Large intestine (tissue), 3 donors: ENCODE measurements around the gene NLRP6. TPM values are rescaled to one million over a fixed set of nuclear protein-coding genes. Genes with fewer than 3 reads are reported as not detected.

Source experiments
- DNase-seq, 2 donors: peaks; one replicate each; pipeline versions ENCODE4 v3.0.0 to v3.0.0-alpha.2; 2013
- H3K27ac ChIP-seq: one replicate; pipeline ENCODE4 v1.5.1; 2013; ENCODE audit warnings: low read length
- H3K27me3 ChIP-seq: 2 replicates; pipeline ENCODE4 v1.6.1; 2013; ENCODE audit warnings: low read length; ENCODE audit not compliant: control insufficient read depth, insufficient read depth
- H3K36me3 ChIP-seq: 2 replicates; pipeline ENCODE4 v1.6.1; 2013; ENCODE audit warnings: low read length; ENCODE audit not compliant: control insufficient read depth, insufficient read depth
- H3K4me1 ChIP-seq: one replicate; pipeline ENCODE4 v1.6.1; 2013; ENCODE audit warnings: low read length; ENCODE audit not compliant: control insufficient read depth, insufficient read depth
- H3K4me3 ChIP-seq: one replicate; pipeline ENCODE4 v1.5.1; 2013; ENCODE audit warnings: low read length
- H3K9me3 ChIP-seq: one replicate; pipeline ENCODE4 v1.6.1; 2013; ENCODE audit warnings: mild to moderate bottlenecking, low read depth, low read length, moderate library complexity; ENCODE audit not compliant: control insufficient read depth
- WGBS: methylation state at CpG from one replicate; pipeline ENCODE4 v1.1.5; 2013; ENCODE audit warnings: low lambda C conversion rate; ENCODE audit not compliant: insufficient coverage; 5-methylcytosine and 5-hydroxymethylcytosine counted together
- polyA plus RNA-seq: library from polyadenylated mRNA; unstranded; fragments of 120-200 nt; gene quantifications from one replicate; pipeline ENCODE4 v1.2.1, GENCODE V29; 2013

Gene NLRP6
- polyA plus RNA-seq, 1 donor = 37.4 TPM

DNA sequence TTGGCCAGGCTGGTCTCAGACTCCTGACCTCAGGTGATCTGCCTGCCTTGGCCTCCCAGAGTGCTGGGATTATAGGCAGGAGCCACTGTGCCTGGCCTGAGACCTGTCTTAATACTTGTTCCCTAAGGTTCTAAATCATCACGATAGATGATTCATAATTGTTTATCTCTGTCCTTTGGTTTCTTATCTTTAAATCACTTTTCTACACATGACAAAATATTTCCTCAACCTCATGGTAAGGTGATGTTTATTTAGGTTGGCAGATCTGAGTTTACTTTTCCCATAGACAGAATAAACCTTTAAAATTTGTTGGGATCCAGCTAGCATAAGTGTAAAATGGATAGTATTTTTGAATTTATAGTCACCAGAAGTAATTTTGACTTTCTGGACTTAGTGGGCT is 37.9 kb upstream of the NLRP6 start:
- Histone ChIP-seq H3K36me3 (peaks cover 35% of the 10 kb centered on the region), H3K27me3 (no peaks in the 10 kb centered on the region), H3K9me3 (peaks cover 2% of the 10 kb centered on the region), H3K27ac (no peak overlapping the region), H3K4me1 (no peaks in the 10 kb centered on the region), H3K4me3 (no peak overlapping the region)
- WGBS = 71% methylated on average over 1 of the region's 1 CpG
- DNase-seq = no peak

DNA sequence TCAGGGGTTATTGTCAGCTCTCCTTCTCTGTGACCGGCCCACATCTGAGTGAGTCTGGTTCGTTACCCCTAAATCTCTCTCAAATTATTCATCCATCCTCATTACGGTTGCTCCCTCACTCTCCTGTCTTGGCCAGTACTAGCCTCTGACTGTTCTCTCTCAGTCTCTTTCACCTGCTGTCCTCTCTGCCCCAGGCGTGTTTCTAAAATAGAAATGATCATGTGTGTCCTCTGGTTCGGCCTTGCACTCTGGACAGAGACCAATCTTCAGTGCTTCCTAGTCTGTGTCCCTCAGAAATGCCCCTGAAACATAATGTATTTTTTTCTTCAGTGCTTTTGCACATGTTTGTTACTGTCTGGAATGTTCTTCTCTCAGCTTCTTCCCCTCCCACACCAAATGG is 36.6 kb upstream of the NLRP6 start:
- H3K36me3 ChIP-seq = peaks cover 47% of the 10 kb centered on the region
- WGBS = 100% methylated on average over 1 of the region's 5 CpGs
- H3K27ac ChIP-seq = no peak overlapping the region
- H3K27me3 ChIP-seq = no peaks in the 10 kb centered on the region
- no peaks in the 10 kb centered on the region for H3K9me3 ChIP-seq
- no peak overlapping the region for H3K4me3 ChIP-seq
- H3K4me1 ChIP-seq = no peaks in the 10 kb centered on the region
- no peak for DNase-seq

DNA sequence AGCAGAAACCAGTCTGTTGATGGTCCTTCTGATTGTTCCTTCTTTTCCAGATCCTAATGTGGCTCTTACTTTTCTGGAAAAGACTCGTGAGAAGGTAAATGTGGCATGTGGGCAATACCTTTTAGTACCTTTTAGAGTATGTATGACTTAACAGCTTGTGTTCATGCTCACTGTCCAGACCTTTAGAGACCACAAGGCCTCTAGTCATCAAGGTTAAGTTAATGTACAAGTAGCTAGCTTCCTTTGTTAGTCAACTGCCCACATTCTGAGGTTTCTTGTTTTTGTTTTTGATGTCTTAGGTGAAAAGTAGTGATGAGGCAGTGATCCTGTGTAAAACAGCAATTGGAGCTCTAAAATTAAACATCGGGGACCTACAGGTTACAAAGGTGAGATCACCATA is 33.8 kb upstream of the NLRP6 start:
- Histone ChIP-seq H3K27ac (no peak overlapping the region), H3K27me3 (no peaks in the 10 kb centered on the region), H3K4me1 (no peaks in the 10 kb centered on the region), H3K4me3 (no peak overlapping the region), H3K36me3 (peaks cover 66% of the 10 kb centered on the region), H3K9me3 (no peaks in the 10 kb centered on the region)
- no peak for DNase-seq
- WGBS = no CpG with 5 or more reads among the region's 2 CpGs

DNA sequence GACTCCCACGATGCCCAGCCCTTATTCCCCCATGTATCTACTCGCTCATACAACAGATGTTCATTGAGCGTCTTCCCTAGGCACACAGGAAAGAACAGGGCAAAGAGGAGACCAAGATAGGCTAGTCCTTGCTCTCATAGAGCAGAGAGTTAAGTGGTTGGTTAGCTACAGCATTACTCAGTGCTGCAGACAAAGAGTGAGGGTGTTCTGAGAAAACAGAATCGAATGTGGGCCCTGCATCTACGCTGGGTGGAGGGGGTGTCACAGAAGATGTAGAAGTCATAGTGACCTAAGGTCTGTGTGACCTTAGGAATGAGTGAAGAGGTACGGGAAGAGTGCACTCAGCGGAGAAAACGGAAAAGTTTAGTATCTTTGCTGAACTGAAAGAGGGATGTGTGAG is 29.1 kb upstream of the NLRP6 start:
- H3K4me3 ChIP-seq = no peak overlapping the region
- H3K36me3 ChIP-seq = peaks cover 76% of the 10 kb centered on the region
- 100% methylated on average over 4 of the region's 8 CpGs for WGBS
- DNase-seq = no peak
- no peaks in the 10 kb centered on the region for H3K4me1 ChIP-seq
- no peaks in the 10 kb centered on the region for H3K9me3 ChIP-seq
- H3K27ac ChIP-seq = no peak overlapping the region
- no peaks in the 10 kb centered on the region for H3K27me3 ChIP-seq

DNA sequence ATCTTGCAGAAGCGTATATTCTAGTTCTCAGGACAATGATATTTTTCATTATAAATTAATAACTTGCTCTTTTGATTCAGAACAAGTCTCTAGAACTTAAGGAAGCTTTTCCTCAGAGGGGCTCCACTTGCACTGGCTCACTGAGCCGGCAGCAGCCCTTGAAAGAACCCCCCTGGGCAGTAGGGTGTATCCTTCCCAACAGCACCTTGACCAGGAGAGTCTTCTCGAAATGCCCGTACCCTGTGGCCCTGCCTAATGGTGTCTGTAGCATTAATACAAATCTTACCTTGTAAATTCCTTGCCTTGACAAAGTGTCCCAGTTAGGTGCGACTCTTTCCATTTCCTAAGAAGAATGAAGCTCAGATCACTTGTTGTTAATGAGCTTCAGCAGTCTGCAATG is 27.9 kb upstream of the NLRP6 start:
- Histone ChIP-seq H3K27me3 (no peaks in the 10 kb centered on the region), H3K36me3 (peaks cover 67% of the 10 kb centered on the region), H3K27ac (no peak overlapping the region), H3K4me1 (no peaks in the 10 kb centered on the region), H3K4me3 (no peak overlapping the region), H3K9me3 (no peaks in the 10 kb centered on the region)
- no CpG with 5 or more reads among the region's 5 CpGs for WGBS
- no peak for DNase-seq

DNA sequence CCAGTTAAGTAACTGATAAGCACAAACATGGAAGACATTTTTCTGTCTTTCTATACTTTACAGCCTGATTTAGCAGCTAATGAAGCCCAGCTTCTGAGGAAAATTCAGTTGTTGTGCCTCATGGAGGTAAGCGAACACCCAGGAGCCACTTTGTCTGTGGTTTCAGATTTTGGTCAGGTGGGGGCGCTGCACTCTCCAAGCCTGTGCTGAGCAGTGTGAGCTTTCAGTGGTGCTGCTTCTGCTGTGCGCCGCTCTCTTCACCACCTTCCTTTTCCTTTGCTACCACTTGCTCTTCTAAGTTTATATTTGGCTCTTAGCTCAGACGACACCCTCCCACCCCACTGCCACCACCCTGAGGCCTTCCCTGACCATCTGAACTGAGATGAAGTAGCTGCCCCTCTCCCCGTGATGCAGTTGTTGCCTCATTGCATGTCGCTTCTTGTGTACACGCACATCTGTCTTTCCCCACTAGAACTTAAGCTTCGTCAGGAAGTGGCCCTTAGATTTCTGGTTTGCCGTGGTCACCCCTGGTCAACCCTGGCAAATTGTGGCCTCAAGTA is 27.4 kb upstream of the NLRP6 start:
- no peaks in the 10 kb centered on the region for H3K9me3 ChIP-seq
- no peaks in the 10 kb centered on the region for H3K27me3 ChIP-seq
- peaks cover 62% of the 10 kb centered on the region for H3K36me3 ChIP-seq
- peak; percentile 32 to 54 for DNase-seq
- no peaks in the 10 kb centered on the region for H3K4me1 ChIP-seq
- no peak overlapping the region for H3K4me3 ChIP-seq
- WGBS = no CpG with 5 or more reads among the region's 10 CpGs
- H3K27ac ChIP-seq = no peak overlapping the region

DNA sequence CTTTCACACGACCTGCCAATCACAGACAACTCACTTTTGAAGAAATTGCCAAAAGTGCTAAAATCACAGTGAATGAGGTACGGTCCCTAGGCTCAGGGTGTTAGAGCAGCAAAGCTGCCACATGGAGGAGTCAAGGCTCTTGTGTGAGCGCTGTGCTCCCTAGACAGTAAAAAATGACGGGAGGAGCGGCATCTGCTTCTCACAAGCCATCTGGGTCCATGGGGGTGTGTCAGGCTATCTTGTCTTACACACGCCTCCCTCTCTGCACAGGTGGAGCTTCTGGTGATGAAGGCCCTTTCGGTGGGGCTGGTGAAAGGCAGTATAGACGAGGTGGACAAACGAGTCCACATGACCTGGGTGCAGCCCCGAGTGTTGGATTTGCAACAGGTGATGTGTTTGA is 26.7 kb upstream of the NLRP6 start:
- H3K36me3 ChIP-seq = peaks cover 56% of the 10 kb centered on the region
- no peaks in the 10 kb centered on the region for H3K9me3 ChIP-seq
- no peak overlapping the region for H3K27ac ChIP-seq
- no peak overlapping the region for H3K4me3 ChIP-seq
- DNase-seq = no peak
- H3K27me3 ChIP-seq = no peaks in the 10 kb centered on the region
- no peaks in the 10 kb centered on the region for H3K4me1 ChIP-seq
- WGBS = no CpG with 5 or more reads among the region's 10 CpGs

DNA sequence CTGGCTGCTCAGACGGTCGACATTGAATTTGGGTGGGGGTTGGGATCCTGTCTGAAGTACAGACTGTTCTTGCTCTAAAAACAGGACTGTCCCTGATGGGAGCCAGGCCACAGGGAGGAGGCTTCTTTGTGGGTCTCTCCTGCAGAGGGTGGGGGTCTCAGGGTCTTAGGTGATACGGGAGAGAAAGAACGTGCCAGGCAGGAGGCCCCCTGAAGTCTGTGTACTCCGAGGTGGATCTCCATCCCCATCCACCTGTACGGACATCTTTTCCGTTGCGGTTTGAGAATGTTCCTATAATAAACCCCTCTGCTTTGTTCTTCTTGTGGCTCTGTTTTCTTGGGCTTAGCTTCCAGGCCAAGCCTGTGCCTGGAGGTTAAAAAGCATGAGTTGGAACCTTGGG is 25.5 kb upstream of the NLRP6 start:
- Histone ChIP-seq H3K4me3 (no peak overlapping the region), H3K27me3 (no peaks in the 10 kb centered on the region), H3K9me3 (no peaks in the 10 kb centered on the region), H3K36me3 (peaks cover 47% of the 10 kb centered on the region), H3K4me1 (no peaks in the 10 kb centered on the region), H3K27ac (no peak overlapping the region)
- no peak for DNase-seq
- WGBS = 100% methylated on average over 1 of the region's 8 CpGs

DNA sequence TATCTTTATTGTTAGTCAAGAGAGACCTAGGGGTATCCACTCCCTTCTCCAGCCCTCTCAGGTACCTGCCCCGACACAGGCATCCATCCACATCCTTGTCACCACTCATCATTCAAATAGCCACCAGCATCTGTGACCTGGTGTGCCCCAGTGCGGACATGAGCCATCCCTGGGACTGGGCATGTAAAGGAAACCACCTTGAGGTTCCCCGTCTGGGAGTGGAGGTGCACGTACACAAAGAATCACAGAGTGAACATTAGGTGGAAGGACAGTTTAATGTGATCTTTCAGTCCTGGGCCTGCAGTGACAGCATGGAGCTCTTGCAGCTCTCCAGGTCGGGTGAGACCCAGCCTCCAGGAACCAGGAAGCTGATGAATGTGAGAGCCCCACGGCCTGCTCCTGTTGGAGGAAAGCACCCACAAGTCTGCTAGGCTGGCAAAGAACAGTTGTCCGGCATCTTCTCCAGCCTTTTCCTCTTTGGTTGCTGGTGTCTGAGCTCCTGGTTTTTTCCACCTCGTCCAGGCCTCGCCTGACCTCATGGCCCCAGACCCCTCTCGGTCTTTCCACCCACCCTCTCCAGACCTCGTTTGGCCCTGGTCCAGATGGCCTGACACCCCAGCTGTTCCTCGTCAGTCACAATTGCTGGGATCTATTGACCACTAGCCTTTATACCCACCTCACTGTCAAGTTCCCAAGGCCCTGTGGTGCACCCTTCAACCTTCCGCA is 24.9 kb upstream of the NLRP6 start:
- no peak for DNase-seq
- peaks cover 40% of the 10 kb centered on the region for H3K36me3 ChIP-seq
- H3K4me3 ChIP-seq = no peak overlapping the region
- no peaks in the 10 kb centered on the region for H3K9me3 ChIP-seq
- H3K4me1 ChIP-seq = no peaks in the 10 kb centered on the region
- no peaks in the 10 kb centered on the region for H3K27me3 ChIP-seq
- no peak overlapping the region for H3K27ac ChIP-seq
- WGBS = no CpG with 5 or more reads among the region's 13 CpGs

DNA sequence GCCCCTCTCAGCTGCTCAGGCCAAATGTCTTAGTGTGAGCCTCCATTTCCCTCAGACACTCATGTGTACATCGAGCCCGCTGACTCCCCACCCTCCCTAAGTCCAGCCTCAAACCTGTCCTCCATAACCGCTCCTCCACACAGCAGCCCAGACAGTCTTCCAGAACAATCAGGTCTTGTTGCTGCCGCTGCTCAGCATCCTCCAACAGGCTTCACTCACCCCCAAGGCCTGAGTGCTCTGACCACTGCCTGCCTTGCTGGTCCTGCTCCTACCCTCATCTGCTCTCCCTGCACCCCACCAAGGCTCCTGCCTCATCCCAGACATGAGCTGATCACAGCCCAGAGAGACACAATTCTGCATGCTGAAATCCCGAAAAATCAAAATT is 24.3 kb upstream of the NLRP6 start:
- Histone ChIP-seq H3K4me3 (no peak overlapping the region), H3K27ac (no peak overlapping the region), H3K4me1 (no peaks in the 10 kb centered on the region), H3K27me3 (no peaks in the 10 kb centered on the region), H3K9me3 (no peaks in the 10 kb centered on the region), H3K36me3 (peaks cover 35% of the 10 kb centered on the region)
- WGBS = no CpG with 5 or more reads among the region's 5 CpGs
- DNase-seq = no peak

DNA sequence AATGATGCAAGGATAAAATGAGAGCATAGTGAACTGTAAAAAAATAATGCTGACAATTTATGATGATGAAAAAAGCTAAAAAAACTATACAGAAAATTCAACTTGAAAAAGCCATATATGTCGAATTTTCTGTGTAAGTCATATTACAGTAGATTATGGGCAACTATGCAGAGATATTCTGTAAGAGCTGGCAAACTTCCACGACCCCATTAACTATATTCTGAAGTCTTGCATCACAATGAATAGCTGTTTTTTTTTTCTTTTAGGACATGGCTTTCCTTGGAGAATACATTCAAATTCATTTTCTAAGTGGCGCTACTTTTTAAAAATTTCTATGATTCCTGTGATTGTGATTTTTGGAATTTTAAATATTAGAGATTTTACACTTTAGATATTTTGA is 23.0 kb upstream of the NLRP6 start:
- H3K36me3 ChIP-seq = peaks cover 31% of the 10 kb centered on the region
- no peak overlapping the region for H3K27ac ChIP-seq
- 80% methylated on average over 1 of the region's 3 CpGs for WGBS
- H3K4me1 ChIP-seq = no peaks in the 10 kb centered on the region
- no peaks in the 10 kb centered on the region for H3K9me3 ChIP-seq
- H3K4me3 ChIP-seq = no peak overlapping the region
- H3K27me3 ChIP-seq = no peaks in the 10 kb centered on the region
- DNase-seq = no peak
